Keratinocyte (primary cell): ENCODE data around the gene HSF2. TPM values are rescaled to one million over a fixed set of nuclear protein-coding genes. Genes with fewer than 3 reads are reported as not detected.

Source experiments
- DNase-seq: peaks from one replicate; pipeline ENCODE4 v3.0.0-alpha.2; 2011; ENCODE audit warnings: low read depth, missing footprints, low spot score
- FAIRE-seq: peaks from 2 replicates; lab custom pipeline; 2011; peaks lifted over from hg19 to GRCh38; lab: Jason Lieb, UNC
- H2AFZ ChIP-seq: 2 replicates; pipeline ENCODE4 v1.6.0; 2012; ENCODE audit warnings: low read length, control low read depth, inconsistent platforms; ENCODE audit not compliant: control insufficient read depth
- H3K27ac ChIP-seq: 2 replicates; pipeline ENCODE4 v1.5.1; 2011; ENCODE audit warnings: low read length; ENCODE audit not compliant: control insufficient read depth, insufficient read depth
- H3K27me3 ChIP-seq: 3 replicates; pipeline ENCODE4 v1.6.0; 2011; ENCODE audit warnings: low read length; ENCODE audit not compliant: control insufficient read depth, insufficient read depth; ENCODE audit errors: extremely low read depth
- H3K36me3 ChIP-seq, 2 experiments: 2 replicates in 1 of 2; 3 replicates in 1 of 2; pipeline ENCODE4 v1.5.1; 2011; ENCODE audit warnings: low read length in 2 of 2, mild to moderate bottlenecking in 1 of 2; ENCODE audit not compliant: control insufficient read depth in 2 of 2, insufficient read depth in 2 of 2; ENCODE audit errors: extremely low read depth in 1 of 2
- H3K4me1 ChIP-seq: 3 replicates; pipeline ENCODE4 v1.5.1; 2011; ENCODE audit warnings: low read length; ENCODE audit not compliant: control insufficient read depth, insufficient read depth; ENCODE audit errors: extremely low read depth
- H3K4me2 ChIP-seq: 3 replicates; pipeline ENCODE4 v1.6.0; 2011; ENCODE audit warnings: low read depth, low read length; ENCODE audit not compliant: control insufficient read depth, insufficient read depth; ENCODE audit errors: extremely low read depth
- H3K4me3 ChIP-seq, 3 experiments: fragments of 200-600 bp in 1 of 3; sonication (generic) in 1 of 3; 2 replicates in 2 of 3; 3 replicates in 1 of 3; pipeline ENCODE4 v1.5.1; 2011 to 2016; ENCODE audit warnings: low read length in 3 of 3, mild to moderate bottlenecking in 3 of 3, control low read depth in 2 of 3, inconsistent platforms in 1 of 3, low read depth in 1 of 3, mixed read lengths in 1 of 3, mixed run types in 1 of 3, moderate library complexity in 1 of 3; ENCODE audit not compliant: control insufficient read depth in 2 of 3, insufficient read depth in 2 of 3; ENCODE audit errors: extremely low read depth in 1 of 3
- H3K79me2 ChIP-seq: 2 replicates; pipeline ENCODE4 v1.6.0; 2012; ENCODE audit warnings: low read length; ENCODE audit not compliant: control insufficient read depth, insufficient read depth
- H3K9ac ChIP-seq: 3 replicates; pipeline ENCODE4 v1.6.0; 2011; ENCODE audit warnings: low read length; ENCODE audit not compliant: control insufficient read depth, insufficient read depth; ENCODE audit errors: extremely low read depth
- H3K9me1 ChIP-seq: 3 replicates; pipeline ENCODE4 v1.6.0; 2011; ENCODE audit warnings: low read length; ENCODE audit not compliant: control insufficient read depth, insufficient read depth; ENCODE audit errors: extremely low read depth
- H3K9me3 ChIP-seq: 2 replicates; pipeline ENCODE4 v1.5.1; 2012; ENCODE audit warnings: low read depth, low read length; ENCODE audit not compliant: control insufficient read depth
- H4K20me1 ChIP-seq: 3 replicates; pipeline ENCODE4 v1.6.0; 2011; ENCODE audit warnings: low read length; ENCODE audit not compliant: control insufficient read depth, insufficient read depth; ENCODE audit errors: extremely low read depth
- CTCF ChIP-seq, 3 experiments: IDR thresholded peaks in 1 of 3; conservative IDR thresholded peaks in 1 of 3; optimal IDR thresholded peaks in 1 of 3; 2 replicates in 2 of 3; 3 replicates in 1 of 3; pipeline versions ENCODE3 to v1.5.1; 2011; ENCODE audit warnings: low read length in 3 of 3, mild to moderate bottlenecking in 3 of 3, moderate library complexity in 2 of 3, control low read depth in 1 of 3, inconsistent platforms in 1 of 3; ENCODE audit not compliant: insufficient read depth in 2 of 3; ENCODE audit errors: extremely low read depth in 1 of 3
- EZH2 ChIP-seq: IDR thresholded peaks from one replicate; pipeline ENCODE4 v1.6.1; 2012; ENCODE audit warnings: inconsistent platforms, mild to moderate bottlenecking, low read length, moderate library complexity
- dilution Hi-C: fragments of 300-500 bp; cut with MboI; formaldehyde crosslinking; loops from one replicate; pipeline ENCODE4 v1.7.0; 2020; ENCODE audit warnings: low sequenced_read_pairs; ENCODE audit not compliant: extremely low pct_ligation_motif_present
- polyA plus RNA-seq, 5 experiments: library from polyadenylated mRNA; depleted of rRNA in 3 of 5; stranded (reverse) in 3 of 5; stranded (forward) in 1 of 5; unstranded in 1 of 5; fragments of >200 nt; gene quantifications; 1 replicate in 1 of 5; 2 replicates in 3 of 5; 3 replicates in 1 of 5; pipeline versions ENCODE4 v1.2.1 to v1.2.3, GENCODE V29; 2011 to 2012; ENCODE audit warnings: missing spikeins in 2 of 5, low read depth in 1 of 5, low replicate concordance in 1 of 5
- small RNA-seq, 3 experiments: library from RNA; depleted of rRNA; stranded (forward); fragments of <200 nt; gene quantifications; one replicate each; pipeline ENCODE3, GENCODE V24; 2012; ENCODE audit warnings: low read depth in 3 of 3, low replicate concordance in 1 of 3; ENCODE audit not compliant: insufficient read length in 3 of 3

The HSF2 gene
- polyA plus RNA-seq, 1 donor (not counting 4 experiments of a cell fraction or from before 2014, with no cell fraction given), result 22.5 TPM

DNA sequence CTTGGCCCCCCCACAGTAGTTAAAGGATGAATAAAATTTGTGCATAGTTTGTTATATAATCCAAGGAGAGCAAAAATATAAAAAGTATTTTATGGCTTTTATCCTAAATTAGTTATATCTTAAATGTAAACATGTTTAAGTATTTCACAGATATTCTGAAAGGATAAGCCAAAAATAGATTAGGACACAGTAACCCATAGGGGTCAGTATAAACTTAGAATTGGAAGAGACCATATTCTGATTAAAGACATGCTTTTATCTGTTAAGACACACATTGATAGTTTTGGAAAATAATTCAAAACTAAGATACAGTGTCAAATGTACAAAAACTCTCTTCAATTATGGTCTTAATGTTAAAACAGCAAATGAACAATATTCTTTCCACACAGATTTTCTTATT, 76.7 kb downstream of the HSF2 start:
- H3K9me3 ChIP-seq, result no peaks in the 10 kb centered on the region
- H3K9ac ChIP-seq, result no peak overlapping the region
- H3K4me2 ChIP-seq, result no peak overlapping the region
- FAIRE-seq (no peak), DNase-seq (no peak)
- no peak overlapping the region for H3K27ac ChIP-seq
- H3K4me1 ChIP-seq, result no peaks in the 10 kb centered on the region
- H3K27me3 ChIP-seq, result no peaks in the 10 kb centered on the region
- H4K20me1 ChIP-seq, result no peaks in the 10 kb centered on the region
- no peaks in the 10 kb centered on the region for H3K36me3 ChIP-seq
- no peak overlapping the region for H2AFZ ChIP-seq
- no peak overlapping the region for H3K4me3 ChIP-seq
- H3K9me1 ChIP-seq, result no peaks in the 10 kb centered on the region
- TF ChIP-seq EZH2, result no peak
- peak in 2 of 3 experiments; percentile 11 to 37 for TF ChIP-seq CTCF (optimal IDR thresholded peaks at IDR 0.05 in 1 of 3, IDR thresholded peaks at IDR 0.05 in 1 of 3, conservative IDR thresholded peaks at IDR 0.05 in 1 of 3; ENCODE audit: extremely low read depth in 1 of 3, insufficient read depth in 2 of 3, low read length in 3 of 3)
- dilution Hi-C loops, result no loop called here
- peaks cover 12% of the 10 kb centered on the region for H3K79me2 ChIP-seq

DNA sequence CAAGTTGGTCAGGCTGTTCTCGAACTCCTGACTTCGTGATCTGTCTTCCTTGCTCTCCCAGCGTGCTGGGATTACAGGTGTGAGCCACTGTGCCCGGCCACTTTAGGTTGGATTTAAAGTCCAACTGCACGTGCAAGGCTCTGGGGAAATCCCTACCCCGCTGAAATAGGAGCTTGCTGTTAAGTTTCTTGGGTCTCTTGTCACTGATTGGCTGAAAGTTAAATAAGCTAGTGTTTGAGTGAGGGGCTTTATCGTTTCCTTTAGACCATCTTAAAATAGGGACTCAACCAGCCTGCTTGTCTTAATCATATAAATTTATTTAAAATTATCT, 83.3 kb downstream of the HSF2 start:
- no peaks in the 10 kb centered on the region for H4K20me1 ChIP-seq
- H3K27ac ChIP-seq, result no peak overlapping the region
- no peak overlapping the region for H3K9ac ChIP-seq
- no peaks in the 10 kb centered on the region for H3K27me3 ChIP-seq
- no peak for TF ChIP-seq EZH2
- TF ChIP-seq CTCF (optimal IDR thresholded peaks at IDR 0.05 in 1 of 3, IDR thresholded peaks at IDR 0.05 in 1 of 3, conservative IDR thresholded peaks at IDR 0.05 in 1 of 3; ENCODE audit: extremely low read depth in 1 of 3, insufficient read depth in 2 of 3, low read length in 3 of 3), result no peak
- dilution Hi-C loops, result no loop called here
- no peaks in the 10 kb centered on the region for H3K79me2 ChIP-seq
- H2AFZ ChIP-seq, result no peak overlapping the region
- no peak overlapping the region for H3K4me2 ChIP-seq
- no peaks in the 10 kb centered on the region for H3K9me1 ChIP-seq
- DNase-seq, result no peak
- no peak for FAIRE-seq
- no peaks in the 10 kb centered on the region for H3K9me3 ChIP-seq
- no peaks in the 10 kb centered on the region for H3K4me1 ChIP-seq
- H3K36me3 ChIP-seq, result no peaks in the 10 kb centered on the region
- H3K4me3 ChIP-seq, result no peak overlapping the region

Small RNAs within 50 kb of the gene (small RNA-seq; reads per million reads assigned to genes)
- 0 reads per million in 3 experiments for gene Z99129.1

Other genes starting within 250 kb of the HSF2 start
- gene SERINC1, start 72.2 kb downstream of the HSF2 start, polyA plus RNA-seq, result 69.1 to 116 TPM (median 85.3 TPM) in 3 replicates
- gene PKIB, start 210.8 kb downstream of the HSF2 start, polyA plus RNA-seq, result 4.4 to 8.7 TPM (median 5.8 TPM) in 3 replicates